Measurements from ENCODE around the gene LAMC2. TPM values are rescaled to one million over a fixed set of nuclear protein-coding genes. Genes with fewer than 3 reads are reported as not detected.

LAMC2 gene
- total and polyA plus RNA-seq, 2 of the 13 experiments (the other 11 are each of a cell fraction or from before 2014, with no cell fraction given) = 0.03 TPM; not detected in 1

- DNase-seq (ENCODE audit: low spot score) (no peak), ATAC-seq (no peak), FAIRE-seq (no peak)
- Histone ChIP-seq H3K27ac (ENCODE audit: extremely low read length, insufficient read depth, low read length) (no peak overlapping the region), H3K4me1 (ENCODE audit: insufficient read depth, low read length) (peaks cover 6% of the 10 kb centered on the region; the same call in 1 of the 2 replicates), H3K4me2 (ENCODE audit: low read depth, low read length) (no peak overlapping the region), H3K4me3 (replicated peaks in 1 of 3; ENCODE audit: insufficient read depth in 1 of 3, low read depth in 2 of 3, low read length in 3 of 3) (no peak overlapping the region), H3K9me3 (ENCODE audit: low read length) (no peaks in the 10 kb centered on the region), H3K9ac (ENCODE audit: insufficient read depth, low read depth, low read length) (no peak overlapping the region), H3K36me3 (replicated peaks in 1 of 2; ENCODE audit: control insufficient read depth in 1 of 2, insufficient read depth in 2 of 2, low read length in 2 of 2) (no peaks in the 10 kb centered on the region), H2AFZ (ENCODE audit: low read length) (no peak overlapping the region), H3K27me3 (ENCODE audit: control insufficient read depth in 1 of 2, insufficient read depth in 2 of 2, low read length in 2 of 2) (peaks cover 1 to 6% of the 10 kb centered on the region in 2 experiments; a peak in 3 of 5 replicates), H4K20me1 (ENCODE audit: insufficient read depth, low read length) (no peaks in the 10 kb centered on the region), H3K79me2 (ENCODE audit: insufficient read depth, low read length) (no peaks in the 10 kb centered on the region)
- CTCF ChIA-PET (ENCODE audit: low intra/inter-chr PET ratio, low total read pairs) = no interaction called here
- in situ Hi-C loops (cut with HindIII; ENCODE audit: extremely low pct_ligation_motif_present, low pct_unique_long_range_greater_than_20kb) = loop anchor here (25.0 kb wide), 1 partner anchor 287 kb away; no protein-coding TSS in a partner anchor
- 20% methylated on average over 3 of the region's 3 CpGs for WGBS (ENCODE audit: low lambda C conversion rate)
- POLR2A ChIA-PET = no interaction called here
- intact Hi-C loops (cut with micrococcal nuclease; ENCODE audit: unreplicated experiment) = no loop called here
- BruUV-seq (replicated peaks) = no TSS peak
- TF ChIP-seq KLF16 (CRISPR knock-in tag; IDR thresholded peaks at IDR 0.05) (no peak), ZNF766 (CRISPR knock-in tag; IDR thresholded peaks at IDR 0.05; ENCODE audit: borderline replicate concordance) (no peak), HNF4A (CRISPR knock-in tag; IDR thresholded peaks at IDR 0.05) (no peak), CREB1 (IDR thresholded peaks at IDR 0.05) (no peak), CREB1 (CRISPR knock-in tag; IDR thresholded peaks at IDR 0.05) (no peak), JDP2 (CRISPR knock-in tag; IDR thresholded peaks at IDR 0.05; ENCODE audit: borderline replicate concordance) (no peak), SIN3A (IDR thresholded peaks at IDR 0.05; ENCODE audit: borderline replicate concordance, low read depth, low read length) (no peak), AFF4 (CRISPR knock-in tag; IDR thresholded peaks at IDR 0.05) (no peak), ADNP (CRISPR knock-in tag; IDR thresholded peaks at IDR 0.05) (no peak), MBNL3 (CRISPR knock-in tag; conservative IDR thresholded peaks at IDR 0.05) (no peak), ARID3A (IDR thresholded peaks at IDR 0.05; ENCODE audit: low read depth, low read length) (no peak), ZNF253 (CRISPR knock-in tag; IDR thresholded peaks at IDR 0.05; ENCODE audit: borderline replicate concordance) (no peak), SRSF1 (optimal IDR thresholded peaks at IDR 0.05; ENCODE audit: low read depth, low read length) (no peak), LBX2 (CRISPR knock-in tag; IDR thresholded peaks at IDR 0.05; ENCODE audit: borderline replicate concordance) (no peak), ZNF670 (CRISPR knock-in tag; IDR thresholded peaks at IDR 0.05; ENCODE audit: borderline replicate concordance) (no peak), GABPB1 (CRISPR knock-in tag; IDR thresholded peaks at IDR 0.05) (no peak), HDAC6 (IDR thresholded peaks at IDR 0.05; ENCODE audit: low read depth, low read length) (no peak), SOX6 (IDR thresholded peaks at IDR 0.05) (no peak), SOX6 (CRISPR knock-in tag; IDR thresholded peaks at IDR 0.05) (no peak)
Observed at GRCh38 chr1:183274836-183275235, 88.8 kb downstream of the LAMC2 start.
